ENCODE data around the gene SH2D3A. TPM values are rescaled to one million over a fixed set of nuclear protein-coding genes. Genes with fewer than 3 reads are reported as not detected.
"Not testable (repeated sequence)": the region's sequence is repeated elsewhere in the genome, so short reads cannot be mapped to it uniquely, and the experiment has no call there.

The SH2D3A gene
- total and polyA plus RNA-seq, 8 donors = 6.9 to 27.6 (median 8.3) TPM

DNA sequence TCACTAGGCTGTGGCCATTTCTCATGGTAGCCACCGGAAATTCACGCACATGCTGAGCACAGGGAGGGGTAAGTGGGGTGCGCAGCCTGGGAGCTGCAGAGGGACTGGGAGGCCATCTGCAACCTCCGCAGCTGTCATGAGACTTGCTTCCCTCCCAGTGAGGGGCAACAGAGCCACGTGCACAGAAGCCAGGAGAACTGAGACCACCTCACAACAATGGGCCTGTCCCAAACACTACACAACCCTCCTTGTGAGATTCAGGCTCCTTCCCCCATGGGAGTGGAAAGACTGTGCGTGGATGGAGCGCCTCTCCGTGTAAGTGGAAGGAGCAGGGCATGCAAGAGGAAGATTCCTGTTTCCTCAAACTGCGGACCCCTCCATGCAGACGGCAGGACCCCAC, 55.6 kb downstream of the SH2D3A start:
- H3K4me1 ChIP-seq = no peaks in the 10 kb centered on the region
- no peak overlapping the region for H3K27ac ChIP-seq
- no peak overlapping the region for H3K4me3 ChIP-seq
- TF ChIP-seq, protein P1, sequence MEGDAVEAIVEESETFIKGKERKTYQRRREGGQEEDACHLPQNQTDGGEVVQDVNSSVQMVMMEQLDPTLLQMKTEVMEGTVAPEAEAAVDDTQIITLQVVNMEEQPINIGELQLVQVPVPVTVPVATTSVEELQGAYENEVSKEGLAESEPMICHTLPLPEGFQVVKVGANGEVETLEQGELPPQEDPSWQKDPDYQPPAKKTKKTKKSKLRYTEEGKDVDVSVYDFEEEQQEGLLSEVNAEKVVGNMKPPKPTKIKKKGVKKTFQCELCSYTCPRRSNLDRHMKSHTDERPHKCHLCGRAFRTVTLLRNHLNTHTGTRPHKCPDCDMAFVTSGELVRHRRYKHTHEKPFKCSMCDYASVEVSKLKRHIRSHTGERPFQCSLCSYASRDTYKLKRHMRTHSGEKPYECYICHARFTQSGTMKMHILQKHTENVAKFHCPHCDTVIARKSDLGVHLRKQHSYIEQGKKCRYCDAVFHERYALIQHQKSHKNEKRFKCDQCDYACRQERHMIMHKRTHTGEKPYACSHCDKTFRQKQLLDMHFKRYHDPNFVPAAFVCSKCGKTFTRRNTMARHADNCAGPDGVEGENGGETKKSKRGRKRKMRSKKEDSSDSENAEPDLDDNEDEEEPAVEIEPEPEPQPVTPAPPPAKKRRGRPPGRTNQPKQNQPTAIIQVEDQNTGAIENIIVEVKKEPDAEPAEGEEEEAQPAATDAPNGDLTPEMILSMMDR (IDR thresholded peaks at IDR 0.05) = no peak
- no peaks in the 10 kb centered on the region for H3K9me3 ChIP-seq
- DNase-seq = peak in 1 of 4 donors; percentile 28
- peaks cover 0 to 34% of the 10 kb centered on the region in 2 donors for H3K36me3 ChIP-seq
- intact Hi-C loops (cut with DNase I) = no loop called here
- ATAC-seq = no peak
- peaks cover 0 to 50% of the 10 kb centered on the region in 2 donors for H3K27me3 ChIP-seq

DNA sequence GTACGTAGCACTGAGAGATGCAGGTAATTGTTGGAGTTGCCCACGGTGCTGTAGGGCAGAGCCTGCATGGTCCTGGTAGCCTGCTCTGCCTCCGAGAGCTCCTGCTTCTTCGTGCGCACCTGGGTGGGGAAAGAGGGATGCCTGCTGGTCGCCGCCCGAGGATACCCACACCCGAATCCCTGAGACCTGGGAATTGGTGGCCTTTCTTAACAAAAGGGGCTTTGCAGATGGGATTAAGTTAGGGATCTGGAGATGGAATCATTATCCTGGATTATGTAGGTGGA, 56.2 kb downstream of the SH2D3A start:
- DNase-seq (no peak), ATAC-seq (no peak)
- Histone ChIP-seq H3K9me3 (no peaks in the 10 kb centered on the region), H3K27ac (no peak overlapping the region), H3K27me3 (peaks cover 0 to 50% of the 10 kb centered on the region in 2 donors), H3K4me1 (no peaks in the 10 kb centered on the region), H3K36me3 (peaks cover 0 to 37% of the 10 kb centered on the region in 2 donors), H3K4me3 (no peak overlapping the region)
- TF ChIP-seq, protein P1 (IDR thresholded peaks at IDR 0.05) = no peak
- intact Hi-C loops (cut with DNase I) = no loop called here

DNA sequence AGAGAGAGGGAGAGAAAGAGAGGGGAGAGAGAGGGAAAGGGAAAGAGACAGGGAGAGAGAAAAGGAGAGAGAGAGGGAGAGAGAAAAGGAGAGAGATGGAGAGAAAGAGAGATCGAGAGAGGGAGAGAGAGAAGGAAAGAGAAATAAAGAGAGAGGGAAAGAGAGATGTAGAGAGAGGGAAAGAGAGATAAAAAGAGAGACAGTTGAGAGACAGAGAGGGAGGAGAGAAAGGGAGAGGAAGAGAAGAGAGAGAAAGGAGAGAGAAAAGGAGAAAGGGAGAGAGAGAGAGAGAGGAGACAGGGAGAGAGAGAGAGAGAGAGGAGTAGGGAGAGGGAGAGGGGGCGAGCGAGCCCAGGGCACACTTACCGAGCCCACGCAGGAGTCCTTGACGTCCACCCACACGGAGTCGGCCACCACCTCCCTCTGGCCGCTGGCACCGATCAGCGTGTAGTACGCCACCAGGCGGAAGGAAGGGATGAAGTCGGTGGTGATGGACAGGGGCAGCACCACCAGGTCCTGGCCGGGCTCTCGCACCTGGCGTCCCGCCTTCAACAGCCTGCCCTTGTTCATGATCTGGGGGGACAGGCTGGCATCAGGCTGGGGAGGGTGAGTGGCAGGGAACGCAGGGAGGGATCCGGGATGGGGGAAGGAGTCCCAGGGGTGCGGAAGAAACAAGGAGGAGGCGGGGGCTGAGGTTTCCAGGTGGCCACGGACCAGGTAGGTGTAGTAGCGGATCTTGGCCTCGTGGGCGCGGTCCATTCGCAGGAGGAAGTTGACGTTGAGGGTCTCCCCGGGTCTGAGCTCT, 56.8 kb downstream of the SH2D3A start:
- Histone ChIP-seq H3K27ac (no peak overlapping the region), H3K4me3 (no peak overlapping the region), H3K36me3 (peaks cover 0 to 37% of the 10 kb centered on the region in 2 donors), H3K4me1 (no peaks in the 10 kb centered on the region), H3K9me3 (no peaks in the 10 kb centered on the region), H3K27me3 (peaks cover 0 to 50% of the 10 kb centered on the region in 2 donors)
- ATAC-seq (no peak), DNase-seq (peak in 1 of 4 donors; percentile 79)
- intact Hi-C loops (cut with DNase I) = no loop called here
- TF ChIP-seq, protein P1 (IDR thresholded peaks at IDR 0.05) = no peak

DNA sequence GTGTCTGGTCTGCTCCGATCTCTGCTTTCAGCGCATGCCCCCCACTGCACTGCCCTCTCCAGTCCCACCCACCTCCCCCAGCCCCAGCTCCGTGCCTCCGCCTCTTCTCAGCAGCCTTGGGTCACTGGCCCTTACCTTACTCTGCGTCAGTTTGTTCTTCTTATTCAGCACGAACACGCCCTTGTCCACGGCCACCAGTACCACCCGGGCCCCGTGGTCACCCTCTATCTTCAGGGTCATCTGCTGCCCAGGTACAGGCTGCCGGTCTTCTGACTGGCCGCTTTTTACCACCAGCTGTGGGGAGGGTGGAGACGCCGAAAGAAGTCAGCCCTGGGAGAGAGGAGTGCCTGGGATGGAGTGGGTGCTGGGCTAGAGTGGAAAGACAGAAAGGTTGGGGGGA, 57.7 kb downstream of the SH2D3A start:
- no peaks in the 10 kb centered on the region for H3K4me1 ChIP-seq
- ATAC-seq (no peak), DNase-seq (peak in 1 of 4 donors; percentile 40)
- TF ChIP-seq, protein P1 (IDR thresholded peaks at IDR 0.05) = no peak
- peaks cover 0 to 37% of the 10 kb centered on the region in 2 donors for H3K36me3 ChIP-seq
- no peaks in the 10 kb centered on the region for H3K9me3 ChIP-seq
- no peak overlapping the region for H3K27ac ChIP-seq
- intact Hi-C loops (cut with DNase I) = no loop called here
- H3K4me3 ChIP-seq = no peak overlapping the region
- peaks cover 0 to 50% of the 10 kb centered on the region in 2 donors for H3K27me3 ChIP-seq

DNA sequence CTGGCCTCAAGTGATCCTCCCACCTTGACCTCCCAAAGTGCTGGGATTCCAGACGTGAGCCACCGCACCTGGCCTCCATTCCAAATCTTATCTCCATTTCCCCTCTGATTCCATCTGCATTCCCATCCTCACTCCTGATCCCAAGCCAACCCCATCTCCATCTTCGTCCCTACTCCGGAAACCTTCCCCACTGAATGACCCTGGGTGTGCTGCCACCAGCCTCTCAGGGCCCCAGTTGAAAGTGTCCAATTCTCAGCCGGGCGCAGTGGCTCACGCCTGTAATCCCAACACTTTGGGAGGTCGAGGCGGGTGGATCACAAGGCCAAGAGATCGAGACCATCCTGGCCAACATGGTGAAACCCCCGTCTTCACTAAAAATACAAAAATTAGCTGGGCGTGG, 58.3 kb downstream of the SH2D3A start:
- DNase-seq = not testable (repeated sequence)
- H3K36me3 ChIP-seq = peaks cover 0 to 41% of the 10 kb centered on the region in 2 donors

More for the DNA sequence above, 58.3 kb downstream of the SH2D3A start:
- H3K27me3 ChIP-seq = peaks cover 0 to 50% of the 10 kb centered on the region in 2 donors
- intact Hi-C loops (cut with DNase I); ATAC-seq; H3K27ac ChIP-seq; H3K4me1 ChIP-seq; H3K4me3 ChIP-seq; H3K9me3 ChIP-seq: not testable (repeated sequence)

All from left lung (tissue), 10 donors.